ENCODE measurements around the gene SLC2A10. TPM values are rescaled to one million over a fixed set of nuclear protein-coding genes. Genes with fewer than 3 reads are reported as not detected.

Gene SLC2A10
- total RNA-seq, 4 donors from 2014 or later: 20.8 to 31.5 (median 27.3) TPM

- peaks cover 0 to 11% (median 0%) of the 10 kb centered on the region in 4 donors for H3K9me3 ChIP-seq
- H3K27me3 ChIP-seq: no peaks in the 10 kb centered on the region
- no peak overlapping the region for H3K4me3 ChIP-seq
- no peak overlapping the region for H3K27ac ChIP-seq
- peaks cover 0 to 28% (median 0%) of the 10 kb centered on the region in 3 donors for H3K36me3 ChIP-seq
- WGBS, 2 donors: 86 to 100% methylated on average over 1 of the region's 1 CpG
- peaks cover 0 to 8% (median 0%) of the 10 kb centered on the region in 4 donors for H3K4me1 ChIP-seq
- no peak for DNase-seq (ENCODE audit: low spot score in 2 of 2)
- no peak for TF ChIP-seq POLR2A (IDR thresholded peaks at IDR 0.05)
- no peak for TF ChIP-seq EP300 (IDR thresholded peaks at IDR 0.05)
- no peak for TF ChIP-seq CTCF (IDR thresholded peaks at IDR 0.05)
These were observed 10.6 kb downstream of the SLC2A10 start for GRCh38 chr20:46720019-46720418.

- no peak for TF ChIP-seq POLR2A (IDR thresholded peaks at IDR 0.05)
- TF ChIP-seq EP300 (IDR thresholded peaks at IDR 0.05): no peak
- no peak for TF ChIP-seq CTCF (IDR thresholded peaks at IDR 0.05)
- Histone ChIP-seq H3K27ac (no peak overlapping the region), H3K36me3 (peaks cover 0 to 36% (median 0%) of the 10 kb centered on the region in 3 donors), H3K9me3 (peaks cover 0 to 11% (median 0%) of the 10 kb centered on the region in 4 donors), H3K27me3 (no peaks in the 10 kb centered on the region), H3K4me3 (no peak overlapping the region), H3K4me1 (no peaks in the 10 kb centered on the region)
- DNase-seq (ENCODE audit: low spot score in 2 of 2): no peak
These were observed 11.5 kb downstream of the SLC2A10 start for GRCh38 chr20:46720776-46721425.

- Histone ChIP-seq H3K36me3 (peaks cover 0 to 42% (median 0%) of the 10 kb centered on the region in 3 donors), H3K4me3 (no peak overlapping the region), H3K27ac (no peak overlapping the region), H3K27me3 (no peaks in the 10 kb centered on the region), H3K4me1 (no peaks in the 10 kb centered on the region), H3K9me3 (peaks cover 0 to 11% (median 0%) of the 10 kb centered on the region in 4 donors)
- DNase-seq (ENCODE audit: low spot score in 2 of 2): no peak
- TF ChIP-seq POLR2A (IDR thresholded peaks at IDR 0.05) (no peak), CTCF (IDR thresholded peaks at IDR 0.05) (no peak), EP300 (IDR thresholded peaks at IDR 0.05) (no peak)
- 88 to 94% methylated on average over 1 of the region's 1 CpG for WGBS, 2 donors
These were observed 12.0 kb downstream of the SLC2A10 start for GRCh38 chr20:46721476-46721875.

- DNase-seq (ENCODE audit: low spot score in 2 of 2): no peak
- TF ChIP-seq EP300 (IDR thresholded peaks at IDR 0.05): no peak
- TF ChIP-seq POLR2A (IDR thresholded peaks at IDR 0.05): no peak
- no peak for TF ChIP-seq CTCF (IDR thresholded peaks at IDR 0.05)
- Histone ChIP-seq H3K4me1 (no peaks in the 10 kb centered on the region), H3K27me3 (no peaks in the 10 kb centered on the region), H3K9me3 (peaks cover 0 to 11% (median 0%) of the 10 kb centered on the region in 4 donors), H3K36me3 (peaks cover 0 to 48% (median 0%) of the 10 kb centered on the region in 3 donors), H3K27ac (no peak overlapping the region), H3K4me3 (no peak overlapping the region)
- WGBS, 2 donors: 98% methylated on average over 2 of the region's 2 CpGs
These were observed 13.0 kb downstream of the SLC2A10 start for GRCh38 chr20:46722450-46722849.

GRCh38 chr20:46723039-46723438, 13.6 kb downstream of the SLC2A10 start:
- no peak for DNase-seq (ENCODE audit: low spot score in 2 of 2)
- Histone ChIP-seq H3K9me3 (peaks cover 0 to 11% (median 0%) of the 10 kb centered on the region in 4 donors), H3K36me3 (peaks cover 0 to 54% (median 0%) of the 10 kb centered on the region in 3 donors), H3K4me1 (no peaks in the 10 kb centered on the region), H3K27ac (no peak overlapping the region), H3K27me3 (no peaks in the 10 kb centered on the region), H3K4me3 (no peak overlapping the region)
- TF ChIP-seq CTCF (IDR thresholded peaks at IDR 0.05) (no peak), POLR2A (IDR thresholded peaks at IDR 0.05) (no peak), EP300 (IDR thresholded peaks at IDR 0.05) (no peak)
- WGBS, 2 donors: 94 to 100% methylated on average over 1 of the region's 1 CpG

Measured in tibial nerve (tissue), 4 donors.